A549 (cell line): Measurements from ENCODE around the gene XPOT.

Experiments used
- BHLHE40 ChIP-seq: IDR thresholded peaks from 2 replicates; pipeline ENCODE4 v1.6.1; 2012; ENCODE audit warnings: low read depth, low read length, inconsistent platforms
- CTCF ChIP-seq: fragments of >200 bp; sonication (Bioruptor Twin); formaldehyde crosslinking; IDR thresholded peaks from 3 replicates; pipeline ENCODE4 v1.5.1; 2016
- EHF ChIP-seq: fragments of 250-450 bp; sonication (Bioruptor Pico); IDR thresholded peaks from 2 replicates; pipeline ENCODE4 v1.5.0; 2020; ENCODE audit warnings: mild to moderate bottlenecking
- HMGXB4 ChIP-seq: fragments of 250-450 bp; sonication (Bioruptor Pico); IDR thresholded peaks from 2 replicates; pipeline ENCODE4 v1.5.0; 2021; ENCODE audit warnings: mild to moderate bottlenecking, moderate library complexity, borderline replicate concordance

GRCh38 chr12:64475518-64475917 is 71.3 kb downstream of the XPOT start:
- TF ChIP-seq EHF (CRISPR knock-in tag) (no peak), BHLHE40 (no peak), CTCF (no peak), HMGXB4 (no peak)
